Measurements from ENCODE around the gene COL18A1. TPM values are rescaled to one million over a fixed set of nuclear protein-coding genes. Genes with fewer than 3 reads are reported as not detected.
"Not testable (repeated sequence)": the region's sequence is repeated elsewhere in the genome, so short reads cannot be mapped to it uniquely, and the experiment has no call there.

Gene COL18A1
- polyA plus RNA-seq, 4 donors, result 2.2 to 34.3 (median 16.5) TPM

DNA sequence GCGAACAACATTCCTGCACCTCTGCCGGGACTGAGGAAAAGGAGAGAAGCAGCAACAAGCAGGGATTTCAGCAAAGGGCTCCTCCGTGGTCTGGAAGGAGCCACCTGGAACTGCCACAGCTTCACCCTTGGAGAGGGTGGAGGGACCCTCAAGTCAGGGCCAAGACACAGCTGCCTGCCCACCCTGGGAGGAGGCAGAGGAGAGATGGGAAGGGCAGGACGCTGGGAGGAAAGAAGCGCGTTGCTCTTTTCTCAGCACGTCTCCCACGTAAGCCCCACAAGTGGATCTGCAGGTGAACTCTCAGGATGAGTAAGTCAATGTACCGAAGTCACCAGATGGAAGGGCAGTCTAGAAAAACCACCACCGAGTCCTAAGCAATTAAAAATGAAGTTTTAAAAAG lies 97.6 kb downstream of the COL18A1 start:
- Histone ChIP-seq H3K4me1 (ENCODE audit: control insufficient read depth in 3 of 3, insufficient read depth in 2 of 3, low read depth in 1 of 3, low read length in 2 of 3) (no peaks in the 10 kb centered on the region), H3K36me3 (ENCODE audit: control insufficient read depth in 3 of 3, insufficient read depth in 2 of 3, low read depth in 1 of 3, low read length in 3 of 3) (peaks cover 0 to 3% (median 2%) of the 10 kb centered on the region in 3 donors), H3K4me3 (ENCODE audit: low read depth in 1 of 3, low read length in 3 of 3) (no peak overlapping the region), H3K27ac (ENCODE audit: low read depth in 1 of 3, low read length in 2 of 3) (no peak overlapping the region), H3K27me3 (ENCODE audit: control insufficient read depth in 3 of 3, insufficient read depth in 3 of 3, low read length in 3 of 3) (no peaks in the 10 kb centered on the region), H3K9me3 (ENCODE audit: control insufficient read depth in 2 of 2, insufficient read depth in 1 of 2, low read depth in 1 of 2, low read length in 1 of 2) (no peaks in the 10 kb centered on the region)
- 60 to 84% (median 63%) methylated on average over 10 of the region's 10 CpGs for WGBS, 3 donors
- DNase-seq (no peak), FAIRE-seq (no peak)

DNA sequence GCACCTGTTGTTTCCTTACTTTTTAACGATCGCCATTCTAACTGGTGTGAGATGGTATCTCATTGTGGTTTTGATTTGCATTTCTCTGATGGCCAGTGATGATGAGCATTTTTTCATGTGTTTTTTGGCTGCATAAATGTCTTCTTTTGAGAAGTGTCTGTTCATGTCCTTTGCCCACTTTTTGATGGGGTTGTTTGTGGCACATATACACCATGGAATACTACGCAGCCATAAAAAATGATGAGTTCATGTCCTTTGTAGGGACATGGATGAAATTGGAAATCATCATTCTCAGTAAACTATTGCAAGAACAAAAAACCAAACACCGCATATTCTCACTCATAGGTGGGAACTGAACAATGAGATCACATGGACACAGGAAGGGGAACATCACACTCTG lies 98.3 kb downstream of the COL18A1 start:
- not testable (repeated sequence) for H3K4me3 ChIP-seq (ENCODE audit: low read depth in 1 of 3, low read length in 3 of 3); H3K4me1 ChIP-seq (ENCODE audit: control insufficient read depth in 3 of 3, insufficient read depth in 2 of 3, low read depth in 1 of 3, low read length in 2 of 3); DNase-seq; FAIRE-seq; H3K27me3 ChIP-seq (ENCODE audit: control insufficient read depth in 3 of 3, insufficient read depth in 3 of 3, low read length in 3 of 3); H3K27ac ChIP-seq (ENCODE audit: low read depth in 1 of 3, low read length in 2 of 3); H3K9me3 ChIP-seq (ENCODE audit: control insufficient read depth in 2 of 2, insufficient read depth in 1 of 2, low read depth in 1 of 2, low read length in 1 of 2); H3K36me3 ChIP-seq (ENCODE audit: control insufficient read depth in 3 of 3, insufficient read depth in 2 of 3, low read depth in 1 of 3, low read length in 3 of 3)
- WGBS, 3 donors, result 85 to 94% (median 87%) methylated on average over 3 of the region's 4 CpGs

DNA sequence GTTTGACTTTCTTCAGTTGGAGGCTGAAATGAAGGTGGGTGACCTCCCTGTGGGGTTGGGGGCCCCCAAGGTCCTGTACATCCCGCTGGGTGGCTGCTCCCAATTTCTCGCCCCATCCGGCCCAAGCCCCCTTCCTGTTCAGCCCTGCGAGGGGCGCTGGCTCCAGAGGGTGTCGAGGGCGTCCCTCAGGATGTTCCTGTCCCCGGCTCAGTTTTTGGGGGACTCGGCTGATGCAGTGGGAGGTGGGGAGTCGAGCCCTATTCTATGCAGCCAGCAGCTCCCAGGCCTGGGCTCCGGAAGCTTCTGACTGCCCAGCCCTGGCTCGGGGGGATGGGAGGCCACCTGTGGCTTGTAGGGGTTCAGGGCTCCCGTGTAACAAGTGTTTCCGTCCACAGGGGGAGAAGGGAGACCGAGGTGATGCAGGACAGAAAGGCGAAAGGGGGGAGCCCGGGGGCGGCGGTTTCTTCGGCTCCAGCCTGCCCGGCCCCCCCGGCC lies 99.1 kb downstream of the COL18A1 start:
- no peak for DNase-seq
- Histone ChIP-seq H3K4me3 (ENCODE audit: low read depth in 1 of 3, low read length in 3 of 3) (no peak overlapping the region), H3K9me3 (ENCODE audit: control insufficient read depth in 2 of 2, insufficient read depth in 1 of 2, low read depth in 1 of 2, low read length in 1 of 2) (no peaks in the 10 kb centered on the region), H3K36me3 (ENCODE audit: control insufficient read depth in 3 of 3, insufficient read depth in 2 of 3, low read depth in 1 of 3, low read length in 3 of 3) (peaks cover 0 to 3% (median 3%) of the 10 kb centered on the region in 3 donors), H3K27me3 (ENCODE audit: control insufficient read depth in 3 of 3, insufficient read depth in 3 of 3, low read length in 3 of 3) (no peaks in the 10 kb centered on the region), H3K27ac (ENCODE audit: low read depth in 1 of 3, low read length in 2 of 3) (no peak overlapping the region), H3K4me1 (ENCODE audit: control insufficient read depth in 3 of 3, insufficient read depth in 2 of 3, low read depth in 1 of 3, low read length in 2 of 3) (peaks cover 0 to 4% (median 0%) of the 10 kb centered on the region in 3 donors)
- WGBS, 3 donors, result 71 to 87% (median 77%) methylated on average over 21 to 22 of the region's 22 CpGs
- no peak for FAIRE-seq

DNA sequence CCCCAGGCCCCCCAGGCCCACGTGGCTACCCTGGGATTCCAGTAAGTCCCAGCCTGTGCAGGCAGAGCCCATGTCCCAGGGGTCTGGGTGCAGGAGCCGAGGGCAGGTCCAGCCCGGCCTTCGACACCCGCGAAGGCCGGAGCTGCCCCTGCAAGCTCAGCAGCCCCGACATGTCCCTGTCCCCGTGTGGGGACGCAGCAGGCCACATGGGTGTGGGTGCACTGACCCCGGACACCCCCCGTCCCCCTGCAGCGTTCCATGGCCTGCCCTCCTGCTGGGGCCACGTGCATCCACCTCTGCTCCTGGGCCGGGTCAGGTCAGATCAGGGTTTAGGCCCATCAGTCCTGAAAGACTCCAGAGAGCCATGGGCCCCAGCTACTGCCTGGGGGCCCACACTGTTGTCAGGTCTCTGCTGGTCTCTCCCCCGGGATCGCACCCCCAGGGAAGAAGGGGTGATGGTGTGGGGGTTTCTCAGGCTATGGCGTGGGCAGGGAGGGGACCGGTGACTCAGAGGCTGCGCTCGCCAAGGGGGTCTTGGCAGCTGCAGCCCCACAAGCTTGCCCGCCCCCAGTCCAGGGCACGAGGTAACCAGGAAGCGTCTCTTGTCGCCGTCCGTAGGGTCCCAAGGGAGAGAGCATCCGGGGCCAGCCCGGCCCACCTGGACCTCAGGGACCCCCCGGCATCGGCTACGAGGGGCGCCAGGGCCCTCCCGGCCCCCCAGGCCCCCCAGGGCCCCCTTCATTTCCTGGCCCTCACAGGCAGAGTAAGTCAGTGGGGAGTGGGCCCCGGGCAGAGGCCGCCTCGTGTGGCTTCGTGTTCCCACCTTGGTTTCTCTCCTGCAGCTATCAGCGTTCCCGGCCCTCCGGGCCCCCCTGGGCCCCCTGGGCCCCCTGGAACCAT lies 99.8 kb downstream of the COL18A1 start:
- Histone ChIP-seq H3K4me3 (ENCODE audit: low read depth in 1 of 3, low read length in 3 of 3) (no peak overlapping the region), H3K27ac (ENCODE audit: low read depth in 1 of 3, low read length in 2 of 3) (no peak overlapping the region), H3K4me1 (ENCODE audit: control insufficient read depth in 3 of 3, insufficient read depth in 2 of 3, low read depth in 1 of 3, low read length in 2 of 3) (peaks cover 0 to 4% (median 0%) of the 10 kb centered on the region in 3 donors), H3K36me3 (ENCODE audit: control insufficient read depth in 3 of 3, insufficient read depth in 2 of 3, low read depth in 1 of 3, low read length in 3 of 3) (peaks cover 0 to 3% (median 3%) of the 10 kb centered on the region in 3 donors), H3K27me3 (ENCODE audit: control insufficient read depth in 3 of 3, insufficient read depth in 3 of 3, low read length in 3 of 3) (no peaks in the 10 kb centered on the region), H3K9me3 (ENCODE audit: control insufficient read depth in 2 of 2, insufficient read depth in 1 of 2, low read depth in 1 of 2, low read length in 1 of 2) (no peaks in the 10 kb centered on the region)
- DNase-seq, result no peak
- no peak for FAIRE-seq
- WGBS, 3 donors, result 58 to 82% (median 62%) methylated on average over 37 to 41 of the region's 41 CpGs

DNA sequence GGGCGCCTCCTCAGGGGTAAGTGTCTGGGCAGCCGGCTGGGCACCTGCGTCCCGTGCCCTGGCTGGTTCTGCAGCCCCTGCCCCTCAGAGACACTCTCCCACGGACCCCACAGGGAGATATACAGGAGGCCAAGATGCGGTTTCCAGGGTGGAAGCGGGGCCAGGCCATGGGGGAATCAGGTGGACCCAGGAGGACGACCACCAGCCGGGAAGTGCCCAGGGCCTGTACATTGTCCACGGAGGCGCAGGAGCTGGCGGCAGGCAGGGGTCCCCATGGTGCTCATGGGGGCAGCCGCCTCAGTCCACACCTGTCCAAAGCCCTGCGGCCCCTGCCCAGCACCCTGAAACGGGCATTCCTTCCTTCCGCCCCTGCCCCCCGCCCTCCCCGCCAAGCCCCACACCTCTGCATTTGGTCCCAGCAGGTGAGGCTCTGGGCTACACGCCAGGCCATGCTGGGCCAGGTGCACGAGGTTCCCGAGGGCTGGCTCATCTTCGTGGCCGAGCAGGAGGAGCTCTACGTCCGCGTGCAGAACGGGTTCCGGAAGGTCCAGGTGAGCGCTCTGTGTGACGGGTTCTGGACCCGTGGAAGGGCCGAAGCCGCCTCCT lies 100.6 kb downstream of the COL18A1 start:
- Histone ChIP-seq H3K4me3 (ENCODE audit: low read depth in 1 of 3, low read length in 3 of 3) (no peak overlapping the region), H3K4me1 (ENCODE audit: control insufficient read depth in 3 of 3, insufficient read depth in 2 of 3, low read depth in 1 of 3, low read length in 2 of 3) (peaks cover 0 to 4% (median 0%) of the 10 kb centered on the region in 3 donors), H3K27ac (ENCODE audit: low read depth in 1 of 3, low read length in 2 of 3) (no peak overlapping the region), H3K36me3 (ENCODE audit: control insufficient read depth in 3 of 3, insufficient read depth in 2 of 3, low read depth in 1 of 3, low read length in 3 of 3) (peaks cover 0 to 3% (median 3%) of the 10 kb centered on the region in 3 donors), H3K9me3 (ENCODE audit: control insufficient read depth in 2 of 2, insufficient read depth in 1 of 2, low read depth in 1 of 2, low read length in 1 of 2) (no peaks in the 10 kb centered on the region), H3K27me3 (ENCODE audit: control insufficient read depth in 3 of 3, insufficient read depth in 3 of 3, low read length in 3 of 3) (no peaks in the 10 kb centered on the region)
- 12 to 73% (median 37%) methylated on average over 28 to 33 of the region's 33 CpGs for WGBS, 3 donors
- DNase-seq (peak in 1 of 2 donors; percentile 8), FAIRE-seq (no peak)

DNA sequence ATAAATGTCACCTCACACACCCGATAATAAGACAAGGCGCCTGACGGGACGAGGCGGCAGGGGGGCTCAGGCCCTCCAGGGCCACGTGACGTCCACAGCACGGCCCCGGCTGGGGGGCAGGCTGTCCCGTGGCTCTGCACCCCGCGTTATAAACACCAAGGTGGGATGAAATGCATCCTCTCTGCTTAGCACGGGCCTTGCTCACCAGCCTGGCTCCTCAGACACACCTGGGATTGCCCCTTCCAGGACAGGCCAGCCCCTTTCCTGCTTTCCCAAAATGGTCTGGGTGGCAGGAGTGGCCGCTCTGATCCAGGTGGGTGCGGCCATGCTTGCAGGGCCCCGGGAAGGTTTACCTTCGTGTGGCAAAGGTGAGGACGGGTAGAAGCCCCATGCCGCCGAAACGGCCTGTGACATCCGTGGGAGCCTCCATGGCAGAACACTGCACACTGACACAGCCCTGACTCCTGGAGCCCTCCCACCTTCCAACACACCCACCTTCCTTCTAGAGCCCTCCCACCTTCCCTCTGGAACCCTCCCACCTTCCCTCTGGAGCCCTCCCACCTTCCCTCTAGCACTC lies 101.4 kb downstream of the COL18A1 start:
- no peaks in the 10 kb centered on the region for H3K9me3 ChIP-seq (ENCODE audit: control insufficient read depth in 2 of 2, insufficient read depth in 1 of 2, low read depth in 1 of 2, low read length in 1 of 2)
- no peak overlapping the region for H3K27ac ChIP-seq (ENCODE audit: low read depth in 1 of 3, low read length in 2 of 3)
- no peak overlapping the region for H3K4me3 ChIP-seq (ENCODE audit: low read depth in 1 of 3, low read length in 3 of 3)
- FAIRE-seq (no peak), DNase-seq (no peak)
- peaks cover 0 to 4% (median 0%) of the 10 kb centered on the region in 3 donors for H3K4me1 ChIP-seq (ENCODE audit: control insufficient read depth in 3 of 3, insufficient read depth in 2 of 3, low read depth in 1 of 3, low read length in 2 of 3)
- no peaks in the 10 kb centered on the region for H3K27me3 ChIP-seq (ENCODE audit: control insufficient read depth in 3 of 3, insufficient read depth in 3 of 3, low read length in 3 of 3)
- WGBS, 3 donors, result 31 to 73% (median 45%) methylated on average over 22 of the region's 22 CpGs
- peaks cover 0 to 6% (median 3%) of the 10 kb centered on the region in 3 donors for H3K36me3 ChIP-seq (ENCODE audit: control insufficient read depth in 3 of 3, insufficient read depth in 2 of 3, low read depth in 1 of 3, low read length in 3 of 3)

DNA sequence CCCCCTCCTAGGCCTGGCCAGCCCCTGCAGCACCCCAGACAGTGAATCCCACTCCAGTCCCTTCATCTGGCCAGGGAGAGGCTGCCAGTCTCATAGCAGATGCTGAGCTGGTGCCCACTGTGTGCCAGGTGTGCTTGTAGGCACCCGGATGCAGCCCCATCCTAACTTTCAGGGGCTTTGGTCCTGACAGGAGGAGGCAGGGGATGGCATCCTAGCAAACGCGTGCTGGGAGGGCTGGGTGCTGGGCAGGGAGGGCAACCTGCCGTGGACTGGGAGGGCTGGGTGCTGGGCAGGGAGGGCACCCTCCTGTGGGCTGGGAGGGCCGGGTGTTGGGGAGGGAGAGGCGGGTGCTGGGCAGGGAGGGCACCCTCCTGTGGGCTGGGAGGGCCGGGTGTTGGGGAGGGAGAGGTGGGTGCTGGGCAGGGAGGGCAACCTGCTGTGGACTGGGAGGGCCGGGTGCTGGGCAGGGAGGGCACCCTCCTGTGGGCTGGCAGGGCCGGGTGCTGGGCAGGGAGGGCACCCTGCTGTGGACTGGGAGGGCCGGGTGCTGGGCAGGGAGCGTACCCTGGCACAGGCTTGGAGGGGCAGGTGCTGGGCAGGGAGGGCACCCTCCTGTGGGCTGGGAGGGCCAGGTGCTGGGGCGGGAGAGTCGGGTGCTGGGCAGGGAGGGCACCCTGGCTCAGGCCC lies 102.0 kb downstream of the COL18A1 start:
- H3K27me3 ChIP-seq (ENCODE audit: control insufficient read depth in 3 of 3, insufficient read depth in 3 of 3, low read length in 3 of 3), result no peaks in the 10 kb centered on the region
- H3K9me3 ChIP-seq (ENCODE audit: control insufficient read depth in 2 of 2, insufficient read depth in 1 of 2, low read depth in 1 of 2, low read length in 1 of 2), result no peaks in the 10 kb centered on the region
- peaks cover 0 to 4% (median 0%) of the 10 kb centered on the region in 3 donors for H3K4me1 ChIP-seq (ENCODE audit: control insufficient read depth in 3 of 3, insufficient read depth in 2 of 3, low read depth in 1 of 3, low read length in 2 of 3)
- no peak overlapping the region for H3K4me3 ChIP-seq (ENCODE audit: low read depth in 1 of 3, low read length in 3 of 3)
- DNase-seq, result no peak
- H3K36me3 ChIP-seq (ENCODE audit: control insufficient read depth in 3 of 3, insufficient read depth in 2 of 3, low read depth in 1 of 3, low read length in 3 of 3), result peaks cover 0 to 12% (median 3%) of the 10 kb centered on the region in 3 donors
- WGBS, 3 donors, result 23 to 64% (median 41%) methylated on average over 6 to 13 of the region's 13 CpGs
- FAIRE-seq, result no peak
- no peak overlapping the region for H3K27ac ChIP-seq (ENCODE audit: low read depth in 1 of 3, low read length in 2 of 3)

DNA sequence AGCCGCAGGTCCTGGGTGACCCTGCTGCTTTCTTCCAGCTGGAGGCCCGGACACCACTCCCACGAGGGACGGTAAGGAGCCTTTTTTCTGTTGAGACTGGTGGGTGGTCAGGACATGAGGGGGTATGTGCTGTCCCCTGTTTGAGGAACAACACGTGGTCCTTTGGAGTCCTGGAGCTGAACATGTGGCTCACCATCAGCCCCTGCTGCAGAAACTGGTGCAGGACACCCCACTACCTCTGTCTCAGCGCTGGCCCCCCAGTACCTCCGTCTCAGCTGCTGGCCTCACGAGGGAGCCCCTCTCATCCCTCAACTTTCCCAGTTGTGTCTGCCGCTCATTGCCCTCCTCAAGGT lies 102.5 kb downstream of the COL18A1 start:
- Histone ChIP-seq H3K27ac (ENCODE audit: low read depth in 1 of 3, low read length in 2 of 3) (no peak overlapping the region), H3K27me3 (ENCODE audit: control insufficient read depth in 3 of 3, insufficient read depth in 3 of 3, low read length in 3 of 3) (no peaks in the 10 kb centered on the region), H3K4me3 (ENCODE audit: low read depth in 1 of 3, low read length in 3 of 3) (no peak overlapping the region), H3K4me1 (ENCODE audit: control insufficient read depth in 3 of 3, insufficient read depth in 2 of 3, low read depth in 1 of 3, low read length in 2 of 3) (peaks cover 0 to 4% (median 0%) of the 10 kb centered on the region in 3 donors), H3K9me3 (ENCODE audit: control insufficient read depth in 2 of 2, insufficient read depth in 1 of 2, low read depth in 1 of 2, low read length in 1 of 2) (no peaks in the 10 kb centered on the region), H3K36me3 (ENCODE audit: control insufficient read depth in 3 of 3, insufficient read depth in 2 of 3, low read depth in 1 of 3, low read length in 3 of 3) (peaks cover 0 to 18% (median 3%) of the 10 kb centered on the region in 3 donors)
- FAIRE-seq (no peak), DNase-seq (no peak)
- 42 to 73% (median 47%) methylated on average over 9 of the region's 9 CpGs for WGBS, 3 donors

Measured in small intestine (tissue), 7 donors.